ENCODE data around the gene RAF1. TPM values are rescaled to one million over a fixed set of nuclear protein-coding genes. Genes with fewer than 3 reads are reported as not detected.

The RAF1 gene
- total RNA-seq, 1 donor from 2014 or later: 103 TPM

- H3K27ac Mint-ChIP-seq: no peak overlapping the region
- POLR2A ChIA-PET: interaction anchor here (0.8 kb wide), 1 partner anchor 11 kb away, joined by 4 read pairs; no protein-coding TSS in a partner anchor
- intact Hi-C loops (cut with micrococcal nuclease): no loop called here
- H3K9me3 Mint-ChIP-seq: no peaks in the 10 kb centered on the region
- no peaks in the 10 kb centered on the region for H3K27me3 Mint-ChIP-seq
- no peak overlapping the region for H3K4me3 Mint-ChIP-seq
- no peak for ATAC-seq (ENCODE audit: low read depth)
- DNase-seq: no peak
- CTCF ChIA-PET: no interaction called here
- H3K36me3 Mint-ChIP-seq (ENCODE audit: low read depth): peaks cover 88% of the 10 kb centered on the region
- peaks cover 11% of the 10 kb centered on the region for H3K4me1 Mint-ChIP-seq
- TF ChIP-seq CTCF (IDR thresholded peaks at IDR 0.05): no peak
Measured at GRCh38 chr3:12582730-12583129, 81.2 kb downstream of the RAF1 start.

DNA sequence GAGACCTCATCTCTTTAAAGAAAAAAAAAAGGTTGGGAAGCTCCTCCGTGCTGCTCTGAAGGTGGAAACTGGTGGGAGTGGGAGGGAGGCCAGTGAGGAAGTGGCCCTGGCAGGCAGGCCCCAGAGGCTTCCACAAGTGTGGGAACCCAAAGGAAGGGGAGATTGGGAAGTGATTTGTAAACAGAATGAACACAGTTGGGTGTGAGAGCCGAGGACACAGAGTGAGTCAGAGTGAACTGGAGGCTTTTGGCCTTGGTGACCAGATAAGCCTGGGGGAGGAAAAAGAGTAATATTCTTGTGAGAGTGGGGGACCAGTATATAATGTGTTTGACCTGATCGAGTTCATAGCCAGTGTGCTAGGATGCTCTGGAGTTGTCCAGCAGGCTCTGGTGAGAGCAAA is 84.0 kb downstream of the RAF1 start:
- ChIA-PET POLR2A (no interaction called here), CTCF (no interaction called here)
- Mint-ChIP-seq H3K27ac (peak overlapping the region; percentile 50), H3K4me3 (no peak overlapping the region), H3K4me1 (peaks cover 6% of the 10 kb centered on the region), H3K27me3 (no peaks in the 10 kb centered on the region), H3K9me3 (peaks cover 7% of the 10 kb centered on the region), H3K36me3 (ENCODE audit: low read depth) (peaks cover 91% of the 10 kb centered on the region)
- no peak for TF ChIP-seq CTCF (IDR thresholded peaks at IDR 0.05)
- no peak for ATAC-seq (ENCODE audit: low read depth)
- DNase-seq: no peak
- intact Hi-C loops (cut with micrococcal nuclease): no loop called here

GRCh38 chr3:12579456-12579855 is 84.5 kb downstream of the RAF1 start:
- no peak for ATAC-seq (ENCODE audit: low read depth)

DNA sequence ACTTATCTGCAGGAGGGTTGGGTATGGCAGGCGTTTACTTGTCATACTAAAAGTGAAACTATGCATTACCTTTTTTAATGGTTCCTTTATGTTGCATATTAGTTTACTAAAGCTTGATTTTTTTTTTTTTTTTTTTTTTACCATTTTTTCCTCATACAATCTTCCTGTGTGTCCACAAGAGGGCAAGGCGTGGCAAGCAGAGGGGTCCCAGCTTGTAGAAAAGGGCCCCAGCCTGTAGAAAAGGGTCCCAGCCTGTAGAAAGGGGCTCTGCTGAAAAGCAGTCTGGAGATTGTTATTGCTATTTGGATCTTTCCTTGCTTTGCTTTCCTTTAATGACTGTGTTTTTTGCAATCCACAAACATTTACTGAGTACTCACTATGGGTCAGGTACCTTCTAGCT is 85.2 kb downstream of the RAF1 start:
- peaks cover 6% of the 10 kb centered on the region for H3K4me1 Mint-ChIP-seq
- H3K9me3 Mint-ChIP-seq: peaks cover 7% of the 10 kb centered on the region
- DNase-seq: no peak
- intact Hi-C loops (cut with micrococcal nuclease): no loop called here
- H3K36me3 Mint-ChIP-seq (ENCODE audit: low read depth): peaks cover 91% of the 10 kb centered on the region
- H3K27ac Mint-ChIP-seq: no peak overlapping the region
- ChIA-PET POLR2A (interaction anchor here (0.7 kb wide), 1 partner anchor 83 kb away, joined by 3 read pairs; no protein-coding TSS in a partner anchor), CTCF (interaction anchor here (1.1 kb wide), 1 partner anchor 443 kb away, joined by 3 read pairs; no protein-coding TSS in a partner anchor)
- ATAC-seq (ENCODE audit: low read depth): no peak
- no peaks in the 10 kb centered on the region for H3K27me3 Mint-ChIP-seq
- TF ChIP-seq CTCF (IDR thresholded peaks at IDR 0.05): no peak
- no peak overlapping the region for H3K4me3 Mint-ChIP-seq

More at GRCh38 chr3:12579456-12579855, 84.5 kb downstream of the RAF1 start:
- no peak overlapping the region for H3K4me3 Mint-ChIP-seq
- intact Hi-C loops (cut with micrococcal nuclease): no loop called here
- ChIA-PET POLR2A (no interaction called here), CTCF (no interaction called here)
- peaks cover 6% of the 10 kb centered on the region for H3K4me1 Mint-ChIP-seq
- no peaks in the 10 kb centered on the region for H3K27me3 Mint-ChIP-seq
- H3K9me3 Mint-ChIP-seq: peaks cover 7% of the 10 kb centered on the region
- H3K36me3 Mint-ChIP-seq (ENCODE audit: low read depth): peaks cover 91% of the 10 kb centered on the region
- DNase-seq: no peak
- no peak for TF ChIP-seq CTCF (IDR thresholded peaks at IDR 0.05)
- H3K27ac Mint-ChIP-seq: peak overlapping the region; percentile 50

DNA sequence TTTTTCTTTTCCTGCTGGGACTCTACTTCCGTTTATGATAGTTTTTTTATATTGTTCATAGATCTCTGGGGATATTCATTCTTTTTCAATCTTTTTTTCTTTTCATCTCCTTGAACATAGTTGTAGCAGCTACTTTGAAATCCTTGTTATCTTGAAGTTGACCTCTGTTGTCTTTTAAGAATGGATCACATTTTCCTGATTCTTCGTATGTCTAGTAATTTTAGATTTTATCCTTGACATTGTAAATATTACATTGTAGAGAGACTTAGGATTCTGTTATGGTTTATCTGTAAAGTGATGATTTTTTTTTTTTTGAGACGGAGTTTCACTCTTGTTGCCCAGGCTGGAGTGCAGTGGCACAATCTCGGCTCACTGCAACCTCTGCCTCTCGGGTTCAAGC is 86.5 kb downstream of the RAF1 start:
- peaks cover 7% of the 10 kb centered on the region for H3K9me3 Mint-ChIP-seq
- H3K36me3 Mint-ChIP-seq (ENCODE audit: low read depth): peaks cover 92% of the 10 kb centered on the region
- H3K27me3 Mint-ChIP-seq: no peaks in the 10 kb centered on the region
- no peak overlapping the region for H3K27ac Mint-ChIP-seq
- ChIA-PET POLR2A (no interaction called here), CTCF (no interaction called here)
- peaks cover 6% of the 10 kb centered on the region for H3K4me1 Mint-ChIP-seq
- no peak for DNase-seq
- no peak overlapping the region for H3K4me3 Mint-ChIP-seq
- no peak for TF ChIP-seq CTCF (IDR thresholded peaks at IDR 0.05)
- intact Hi-C loops (cut with micrococcal nuclease): no loop called here
- no peak for ATAC-seq (ENCODE audit: low read depth)
